CD4-positive, alpha-beta memory T cell (primary cell): ENCODE results near the gene TAT. TPM values are rescaled to one million over a fixed set of nuclear protein-coding genes. Genes with fewer than 3 reads are reported as not detected.
A peak's percentile ranks its signal among the peaks of the same experiment; 100 is the strongest.
"Not testable (repeated sequence)": the region's sequence is repeated elsewhere in the genome, so short reads cannot be mapped to it uniquely, and the experiment has no call there.

Source experiments
- CTCF ChIA-PET: fragments of 350-600 bp; sonication (Branson Sonifier 250); formaldehyde crosslinking; loops from one replicate; lab custom pipeline; 2021; ENCODE audit warnings: inconsistent platforms; ENCODE audit not compliant: partially characterized antibody; lab: Charles Lee
- POLR2A ChIA-PET: fragments of 350-600 bp; sonication (Branson Sonifier 250); formaldehyde crosslinking; loops from one replicate; lab custom pipeline; 2021; ENCODE audit not compliant: partially characterized antibody; lab: Charles Lee
- DNase-seq, 5 donors: peaks; one replicate each; pipeline versions ENCODE4 v3.0.0 to v3.0.0-alpha.2; 2020 to 2022; ENCODE audit warnings: mixed read lengths in 1 of 5
- H3K27ac ChIP-seq: one replicate; pipeline ENCODE4 v1.7.0; 2013; ENCODE audit warnings: low read depth, low read length
- H3K27me3 ChIP-seq: 2 replicates; pipeline ENCODE4 v1.7.0; 2013; ENCODE audit warnings: mild to moderate bottlenecking, low read length, moderate library complexity; ENCODE audit not compliant: insufficient read depth
- H3K36me3 ChIP-seq: 2 replicates; pipeline ENCODE4 v1.7.0; 2013; ENCODE audit warnings: mild to moderate bottlenecking, low read length, moderate library complexity; ENCODE audit not compliant: insufficient read depth
- H3K4me1 ChIP-seq: 2 replicates; pipeline ENCODE4 v1.7.0; 2013; ENCODE audit warnings: mild to moderate bottlenecking, low read length, moderate library complexity; ENCODE audit not compliant: insufficient read depth
- H3K4me3 ChIP-seq, 2 donors: one replicate each; pipeline ENCODE4 v1.7.0; 2013; ENCODE audit warnings: low read length in 2 of 2, mild to moderate bottlenecking in 1 of 2
- H3K9me3 ChIP-seq, 2 donors: one replicate each; pipeline ENCODE4 v1.7.0; 2013; ENCODE audit warnings: low read length in 2 of 2, control low read depth in 1 of 2; ENCODE audit not compliant: control insufficient read depth in 1 of 2
- H3K27ac Mint-ChIP-seq, 7 donors: one replicate each; pipeline ENCODE4 v1.8.0; 2020 to 2021; ENCODE audit warnings: mixed read lengths in 7 of 7, mild to moderate bottlenecking in 6 of 7, inconsistent platforms in 3 of 7, moderate library complexity in 3 of 7
- H3K27me3 Mint-ChIP-seq, 2 donors: one replicate each; pipeline ENCODE4 v1.8.0; 2020 to 2021; ENCODE audit warnings: mixed read lengths in 2 of 2
- H3K36me3 Mint-ChIP-seq, 2 donors: one replicate each; pipeline ENCODE4 v1.8.0; 2020 to 2021; ENCODE audit warnings: mixed read lengths in 2 of 2, inconsistent platforms in 1 of 2, mild to moderate bottlenecking in 1 of 2
- H3K4me1 Mint-ChIP-seq, 4 donors: one replicate each; pipeline ENCODE4 v1.8.0; 2020 to 2021; ENCODE audit warnings: mixed read lengths in 4 of 4, mild to moderate bottlenecking in 1 of 4
- H3K4me3 Mint-ChIP-seq, 8 donors: one replicate each; pipeline ENCODE4 v1.8.0; 2020 to 2021; ENCODE audit warnings: mixed read lengths in 8 of 8, mild to moderate bottlenecking in 7 of 8, moderate library complexity in 6 of 8, inconsistent platforms in 3 of 8
- H3K9me3 Mint-ChIP-seq, 8 donors: one replicate each; pipeline ENCODE4 v1.8.0; 2020 to 2021; ENCODE audit warnings: mixed read lengths in 8 of 8, mild to moderate bottlenecking in 5 of 8, inconsistent platforms in 3 of 8, moderate library complexity in 1 of 8
- intact Hi-C: fragments of 100-400 bp; cut with micrococcal nuclease; formaldehyde crosslinking; loops from one replicate; pipeline ENCODE4 v1.15.1; 2023
- polyA plus RNA-seq, 2 donors: library from polyadenylated mRNA; unstranded; fragments of 300-500 nt; fragmentation: Illumina TruSeq; gene quantifications; one replicate each; pipeline ENCODE4 v1.2.3, GENCODE V29; 2021
- total RNA-seq, 2 experiments: library from RNA; stranded (reverse); gene quantifications; one replicate each; pipeline ENCODE4 v1.2.3, GENCODE V29; 2021

The TAT gene
- total and polyA plus RNA-seq, 4 experiments from 2014 or later: not detected

DNA sequence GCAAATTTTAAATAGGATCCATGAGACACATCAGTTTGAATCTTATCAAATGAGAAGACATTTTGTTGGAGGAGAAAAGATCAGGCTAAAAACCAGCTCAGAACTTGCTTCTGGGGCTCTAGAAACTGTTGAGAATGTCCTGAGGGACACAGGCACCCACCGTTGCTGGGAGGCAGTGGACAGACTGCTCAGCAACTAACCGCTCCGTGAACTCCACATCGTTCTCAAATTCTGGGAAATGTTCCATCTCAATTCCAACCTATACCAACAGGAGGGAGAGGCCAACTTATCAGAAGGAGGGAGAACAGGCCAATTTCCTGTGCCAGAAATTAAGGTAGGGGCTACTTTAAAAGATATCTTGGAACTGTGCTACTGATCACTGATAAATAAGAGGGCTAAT, 8.3 kb downstream of the TAT start:
- peaks cover 0 to 3% (median 0%) of the 10 kb centered on the region in 8 donors for H3K9me3 Mint-ChIP-seq
- no peaks in the 10 kb centered on the region for H3K36me3 ChIP-seq
- H3K27me3 ChIP-seq: peaks cover 6% of the 10 kb centered on the region
- peaks cover 0 to 11% of the 10 kb centered on the region in 2 donors for H3K36me3 Mint-ChIP-seq
- H3K4me1 ChIP-seq: peaks cover 12% of the 10 kb centered on the region
- POLR2A ChIA-PET: interaction anchor here (1.4 kb wide), 1 partner anchor 43 kb away, joined by 4 read pairs; no protein-coding TSS in a partner anchor
- DNase-seq: no peak
- no peak overlapping the region for H3K4me3 Mint-ChIP-seq
- intact Hi-C loops: loop anchor here (5.0 to 10.0 kb wide), 2 partner anchors 281 to 764 kb away; partner anchors contain the start of genes CMTR2 and VAC14
- H3K9me3 ChIP-seq: no peaks in the 10 kb centered on the region
- H3K4me1 Mint-ChIP-seq: peaks cover 11 to 21% (median 17%) of the 10 kb centered on the region in 4 donors
- H3K4me3 ChIP-seq: no peak overlapping the region
- peaks cover 0 to 3% of the 10 kb centered on the region in 2 donors for H3K27me3 Mint-ChIP-seq
- H3K27ac Mint-ChIP-seq: no peak overlapping the region
- H3K27ac ChIP-seq: no peak overlapping the region
- CTCF ChIA-PET: interaction anchor here (0.6 kb wide), 1 partner anchor 14 kb away, joined by 3 read pairs; no protein-coding TSS in a partner anchor

GRCh38 chr16:71567931-71568330, 9.0 kb downstream of the TAT start:
- H3K36me3 Mint-ChIP-seq: peaks cover 0 to 11% of the 10 kb centered on the region in 2 donors
- ChIA-PET POLR2A (interaction anchor here (1.4 kb wide), 1 partner anchor 43 kb away, joined by 4 read pairs; no protein-coding TSS in a partner anchor), CTCF (interaction anchor here (0.6 kb wide), 2 partner anchors 14 to 43 kb away, joined by 3 read pairs; no protein-coding TSS in a partner anchor)
- DNase-seq: no peak
- no peak overlapping the region for H3K4me3 Mint-ChIP-seq
- H3K9me3 Mint-ChIP-seq: peaks cover 0 to 6% (median 0%) of the 10 kb centered on the region in 8 donors
- intact Hi-C loops: loop anchor here (5.0 to 10.0 kb wide), 2 partner anchors 281 to 763 kb away; partner anchors contain the start of genes CMTR2 and VAC14
- Histone ChIP-seq H3K27ac (no peak overlapping the region), H3K36me3 (no peaks in the 10 kb centered on the region), H3K27me3 (peaks cover 6% of the 10 kb centered on the region), H3K9me3 (no peaks in the 10 kb centered on the region), H3K4me3 (no peak overlapping the region), H3K4me1 (peaks cover 12% of the 10 kb centered on the region)
- H3K27ac Mint-ChIP-seq: no peak overlapping the region
- peaks cover 0 to 2% of the 10 kb centered on the region in 2 donors for H3K27me3 Mint-ChIP-seq
- peaks cover 11 to 21% (median 17%) of the 10 kb centered on the region in 4 donors for H3K4me1 Mint-ChIP-seq

DNA sequence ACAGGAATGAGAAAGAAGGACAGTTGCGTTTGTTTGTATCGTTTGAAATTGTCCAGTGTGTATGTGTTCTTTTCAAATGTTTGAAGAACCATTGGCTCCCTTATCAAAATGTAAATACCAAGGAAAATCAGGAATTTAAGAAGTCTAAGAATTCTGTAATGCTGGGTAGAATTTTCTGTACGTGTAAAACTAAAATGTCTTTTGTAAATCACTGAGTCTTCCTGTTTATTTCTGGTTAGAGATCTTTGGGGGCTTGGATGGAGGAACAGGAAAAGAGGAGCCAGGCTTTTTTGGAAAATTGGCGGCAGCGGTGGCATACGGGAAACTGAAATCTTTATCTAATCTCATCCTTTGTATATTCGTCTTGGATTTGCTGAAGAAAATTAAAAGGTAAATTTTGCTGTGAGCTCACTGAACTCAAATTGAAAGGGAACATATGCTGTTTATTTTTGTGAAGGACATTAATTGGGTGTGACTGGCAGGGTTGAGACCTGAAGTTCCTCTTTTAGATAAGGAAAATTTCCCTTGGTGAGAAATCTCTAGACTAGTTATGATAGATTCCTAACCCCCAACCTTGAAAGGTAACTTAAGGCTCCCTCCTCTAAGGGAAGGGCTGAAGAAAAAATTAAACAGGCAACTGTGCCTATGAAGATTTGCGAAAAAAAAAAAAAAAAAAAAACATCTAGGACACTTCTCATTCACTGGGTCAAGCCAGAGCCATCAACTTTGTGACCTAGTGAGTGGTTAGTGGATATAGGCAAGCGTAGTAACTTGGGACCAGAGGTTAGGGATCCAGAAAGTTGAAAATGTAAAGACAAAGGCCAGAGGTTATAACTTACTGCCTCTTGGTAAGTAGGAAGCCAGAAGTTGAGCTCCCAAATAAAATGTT, 10.8 kb downstream of the TAT start:
- Mint-ChIP-seq H3K4me1 (peaks cover 11 to 21% (median 17%) of the 10 kb centered on the region in 4 donors), H3K4me3 (peak overlapping the region; percentile 89 to 96 (median 93)), H3K27me3 (no peaks in the 10 kb centered on the region), H3K27ac (peak overlapping the region; percentile 90 to 99 (median 96)), H3K9me3 (peaks cover 0 to 21% (median 12%) of the 10 kb centered on the region in 8 donors), H3K36me3 (peaks cover 5 to 11% of the 10 kb centered on the region in 2 donors)
- peaks cover 12% of the 10 kb centered on the region for H3K4me1 ChIP-seq
- no peak for DNase-seq
- peak overlapping the region; percentile 69 for H3K27ac ChIP-seq
- H3K36me3 ChIP-seq: no peaks in the 10 kb centered on the region
- ChIA-PET CTCF (interaction anchor here (0.6 to 3.0 kb wide), 15 partner anchors 7 to 528 kb away, joined by 3 to 107 read pairs (median 5); partner anchors contain the start of gene TAT), POLR2A (interaction anchor here (0.7 to 1.7 kb wide), 7 partner anchors 45 to 528 kb away, joined by 3 to 13 read pairs (median 8); partner anchors contain the start of genes AP1G1, DHX38, TXNL4B and ZNF23)
- peak overlapping the region; percentile 7 to 61 for H3K4me3 ChIP-seq
- peaks cover 5% of the 10 kb centered on the region for H3K27me3 ChIP-seq
- intact Hi-C loops: loop anchor here (1.0 to 10.0 kb wide), 7 partner anchors 45 to 761 kb away; partner anchors contain the start of genes CMTR2, DHODH and VAC14
- no peaks in the 10 kb centered on the region for H3K9me3 ChIP-seq

DNA sequence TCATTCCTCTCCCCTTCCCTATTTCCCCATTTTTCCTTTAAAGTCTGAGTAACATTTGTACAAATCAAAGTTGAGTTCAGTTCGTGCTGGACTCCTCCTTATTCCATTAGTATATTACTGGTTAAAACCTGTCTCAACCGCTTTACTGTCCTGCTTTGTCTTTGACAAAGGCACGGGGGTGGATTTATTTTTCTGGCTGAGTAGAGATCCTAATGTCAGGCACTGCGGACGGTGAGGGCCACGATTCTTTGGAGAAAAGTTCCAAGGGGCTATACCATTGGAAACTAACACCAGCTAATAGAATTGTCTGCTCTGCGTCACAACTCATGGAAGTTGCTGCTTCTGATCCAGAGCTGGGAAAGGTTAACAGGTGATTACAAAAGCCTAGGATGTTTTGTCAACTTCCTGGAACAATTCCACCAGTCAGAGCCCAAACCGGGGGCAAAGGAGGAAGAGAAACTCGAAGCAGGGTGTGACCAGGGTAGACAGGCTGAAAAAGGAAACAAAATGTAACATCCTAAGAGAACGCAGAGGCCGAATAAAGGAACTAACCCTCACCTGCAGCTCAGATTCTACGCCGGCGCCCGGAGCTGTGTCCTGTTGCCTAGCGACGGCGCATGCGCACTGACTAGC, 12.4 kb downstream of the TAT start:
- Histone ChIP-seq H3K27ac (peak overlapping the region; percentile 69), H3K27me3 (no peaks in the 10 kb centered on the region), H3K4me1 (peaks cover 12% of the 10 kb centered on the region), H3K9me3 (no peaks in the 10 kb centered on the region), H3K4me3 (peak overlapping the region; percentile 7 to 61), H3K36me3 (no peaks in the 10 kb centered on the region)
- no peaks in the 10 kb centered on the region for H3K27me3 Mint-ChIP-seq
- H3K4me3 Mint-ChIP-seq: peak overlapping the region; percentile 89 to 96 (median 93)
- peaks cover 5 to 11% of the 10 kb centered on the region in 2 donors for H3K36me3 Mint-ChIP-seq
- intact Hi-C loops: loop anchor here (2.0 to 10.0 kb wide), 4 partner anchors 318 to 760 kb away; partner anchors contain the start of genes DHX38, TXNL4B, VAC14 and ZNF821
- peaks cover 11 to 21% (median 17%) of the 10 kb centered on the region in 4 donors for H3K4me1 Mint-ChIP-seq
- peaks cover 0 to 21% (median 12%) of the 10 kb centered on the region in 8 donors for H3K9me3 Mint-ChIP-seq
- DNase-seq: no peak
- H3K27ac Mint-ChIP-seq: peak overlapping the region; percentile 90 to 99 (median 96)
- ChIA-PET CTCF (interaction anchor here (0.8 to 3.0 kb wide), 16 partner anchors 9 to 398 kb away, joined by 3 to 107 read pairs (median 6); partner anchors contain the start of gene TAT), POLR2A (interaction anchor here (0.6 to 1.7 kb wide), 13 partner anchors 9 to 529 kb away, joined by 3 to 13 read pairs (median 4); partner anchors contain the start of genes AP1G1, DHX38, IST1 and TXNL4B)

GRCh38 chr16:71562552-71562951, 14.3 kb downstream of the TAT start:
- Histone ChIP-seq H3K4me1 (peaks cover 12% of the 10 kb centered on the region), H3K4me3 (no peak overlapping the region), H3K9me3 (no peaks in the 10 kb centered on the region), H3K36me3 (no peaks in the 10 kb centered on the region), H3K27ac (no peak overlapping the region), H3K27me3 (no peaks in the 10 kb centered on the region)
- H3K27ac Mint-ChIP-seq: no peak overlapping the region
- H3K9me3 Mint-ChIP-seq: peaks cover 0 to 21% (median 12%) of the 10 kb centered on the region in 8 donors
- H3K36me3 Mint-ChIP-seq: peaks cover 5 to 11% of the 10 kb centered on the region in 2 donors
- POLR2A ChIA-PET: no interaction called here
- DNase-seq: no peak
- no peaks in the 10 kb centered on the region for H3K27me3 Mint-ChIP-seq
- H3K4me3 Mint-ChIP-seq: no peak overlapping the region
- peaks cover 11 to 21% (median 17%) of the 10 kb centered on the region in 4 donors for H3K4me1 Mint-ChIP-seq
- intact Hi-C loops: loop anchor here (5.0 to 10.0 kb wide), 3 partner anchors 320 to 758 kb away; partner anchors contain the start of genes DHX38, TXNL4B, VAC14 and ZNF821
- CTCF ChIA-PET: interaction anchor here (0.5 to 1.5 kb wide), 3 partner anchors 48 to 106 kb away, joined by 3 to 4 read pairs (median 4); no protein-coding TSS in a partner anchor

- H3K4me1 ChIP-seq: peaks cover 12% of the 10 kb centered on the region
- H3K9me3 ChIP-seq, H3K27me3 Mint-ChIP-seq, H3K4me3 Mint-ChIP-seq, DNase-seq, H3K27ac ChIP-seq, H3K4me3 ChIP-seq, H3K36me3 ChIP-seq, H3K27me3 ChIP-seq, POLR2A ChIA-PET: not testable (repeated sequence)
- intact Hi-C loops: loop anchor here (5.0 to 10.0 kb wide), 3 partner anchors 320 to 757 kb away; partner anchors contain the start of genes DHX38, TXNL4B, VAC14 and ZNF821
- Mint-ChIP-seq H3K4me1 (peaks cover 11 to 21% (median 17%) of the 10 kb centered on the region in 4 donors), H3K27ac (peak overlapping the region in 1 of 7 donors; percentile 50), H3K9me3 (peaks cover 0 to 21% (median 12%) of the 10 kb centered on the region in 8 donors), H3K36me3 (peaks cover 5 to 11% of the 10 kb centered on the region in 2 donors)
- CTCF ChIA-PET: interaction anchor here (1.5 kb wide), 1 partner anchor 50 kb away, joined by 4 read pairs; no protein-coding TSS in a partner anchor
Measured at GRCh38 chr16:71561886-71562285, 15.0 kb downstream of the TAT start.
